Measurements from ENCODE around the gene SH2D4B. TPM values are rescaled to one million over a fixed set of nuclear protein-coding genes. Genes with fewer than 3 reads are reported as not detected.
A peak's percentile ranks its signal among the peaks of the same experiment; 100 is the strongest.

The SH2D4B gene
- total RNA-seq, 8 experiments from 2014 or later = 0.14 to 1.1 (median 0.29) TPM

- in situ Hi-C loops (cut with MboI; ENCODE audit: low pct_unique_long_range_greater_than_20kb in 2 of 9, low sequenced_read_pairs in 9 of 9, unreplicated experiment in 9 of 9) = loop anchor here in 2 of 9 experiments (25.0 kb wide), 2 partner anchors 252 to 327 kb away; no protein-coding TSS in a partner anchor
- H3K4me1 ChIP-seq (replicated peaks in 1 of 2) = peaks cover 0 to 3% of the 10 kb centered on the region in 2 donors
These were observed 147.7 kb downstream of the SH2D4B start for GRCh38 chr10:80685355-80685754.

GRCh38 chr10:80686734-80687475 is 149.2 kb downstream of the SH2D4B start:
- ATAC-seq (replicated peaks in 6 of 8) = no peak
- Histone ChIP-seq H3K4me1 (replicated peaks in 1 of 2) (peaks cover 0 to 3% of the 10 kb centered on the region in 2 donors), H3K4me3 (no peak overlapping the region), H3K27ac (no peak overlapping the region)
- 0 to 92% (median 31%) methylated on average over 1 to 3 of the region's 6 CpGs for WGBS, 10 experiments
- in situ Hi-C loops (cut with MboI; ENCODE audit: low pct_unique_long_range_greater_than_20kb in 2 of 9, low sequenced_read_pairs in 9 of 9, unreplicated experiment in 9 of 9) = loop anchor here in 2 of 9 experiments (25.0 kb wide), 2 partner anchors 250 to 325 kb away; no protein-coding TSS in a partner anchor

More at GRCh38 chr10:80685355-80685754, 147.7 kb downstream of the SH2D4B start:
- no peak overlapping the region for H3K4me3 ChIP-seq
- no peak overlapping the region for H3K27ac ChIP-seq
- no peak for ATAC-seq (replicated peaks in 6 of 8)
- 11 to 100% (median 83%) methylated on average over 1 to 4 of the region's 4 CpGs; no CpG with 5 or more reads in 2 of the 10 experiments for WGBS, 10 experiments

GRCh38 chr10:80687476-80687789 is 149.7 kb downstream of the SH2D4B start:
- ATAC-seq (replicated peaks in 6 of 8) = peak in 3 of 8 experiments; percentile 45 to 91 (median 63)
- Histone ChIP-seq H3K27ac (no peak overlapping the region), H3K4me1 (replicated peaks in 1 of 2) (peaks cover 0 to 3% of the 10 kb centered on the region in 2 donors), H3K4me3 (no peak overlapping the region)
- 0 to 100% (median 67%) methylated on average over 1 of the region's 1 CpG; no CpG with 5 or more reads in 3 of the 10 experiments for WGBS, 10 experiments
- in situ Hi-C loops (cut with MboI; ENCODE audit: low pct_unique_long_range_greater_than_20kb in 2 of 9, low sequenced_read_pairs in 9 of 9, unreplicated experiment in 9 of 9) = loop anchor here in 2 of 9 experiments (25.0 kb wide), 2 partner anchors 250 to 325 kb away; no protein-coding TSS in a partner anchor

- Histone ChIP-seq H3K27ac (no peak overlapping the region), H3K4me3 (no peak overlapping the region), H3K4me1 (replicated peaks in 1 of 2) (no peaks in the 10 kb centered on the region)
- in situ Hi-C loops (cut with MboI; ENCODE audit: low pct_unique_long_range_greater_than_20kb in 2 of 9, low sequenced_read_pairs in 9 of 9, unreplicated experiment in 9 of 9) = loop anchor here in 2 of 9 experiments (25.0 kb wide), 2 partner anchors 247 to 322 kb away; no protein-coding TSS in a partner anchor
- no peak for ATAC-seq (replicated peaks in 6 of 8)
These were observed 152.7 kb downstream of the SH2D4B start for GRCh38 chr10:80690434-80690833.

- ATAC-seq (replicated peaks in 6 of 8) = no peak
- in situ Hi-C loops (cut with MboI; ENCODE audit: low pct_unique_long_range_greater_than_20kb in 2 of 9, low sequenced_read_pairs in 9 of 9, unreplicated experiment in 9 of 9) = loop anchor here in 2 of 9 experiments (25.0 kb wide), 2 partner anchors 246 to 321 kb away; no protein-coding TSS in a partner anchor
- Histone ChIP-seq H3K27ac (no peak overlapping the region), H3K4me3 (no peak overlapping the region), H3K4me1 (replicated peaks in 1 of 2) (no peaks in the 10 kb centered on the region)
These were observed 153.7 kb downstream of the SH2D4B start for GRCh38 chr10:80691441-80691840.

GRCh38 chr10:80693565-80693964 is 155.9 kb downstream of the SH2D4B start:
- Histone ChIP-seq H3K4me3 (no peak overlapping the region), H3K27ac (no peak overlapping the region), H3K4me1 (replicated peaks in 1 of 2) (peaks cover 0 to 10% of the 10 kb centered on the region in 2 donors)
- WGBS, 10 experiments = 50 to 100% (median 57%) methylated on average over 2 to 3 of the region's 3 CpGs; no CpG with 5 or more reads in 4 of the 10 experiments
- in situ Hi-C loops (cut with MboI; ENCODE audit: low pct_unique_long_range_greater_than_20kb in 2 of 9, low sequenced_read_pairs in 9 of 9, unreplicated experiment in 9 of 9) = loop anchor here in 2 of 9 experiments (25.0 kb wide), 2 partner anchors 244 to 319 kb away; no protein-coding TSS in a partner anchor
- no peak for ATAC-seq (replicated peaks in 6 of 8)

- Histone ChIP-seq H3K4me3 (no peak overlapping the region), H3K27ac (no peak overlapping the region), H3K4me1 (replicated peaks in 1 of 2) (peaks cover 0 to 21% of the 10 kb centered on the region in 2 donors)
- no peak for ATAC-seq (replicated peaks in 6 of 8)
- in situ Hi-C loops (cut with MboI; ENCODE audit: low pct_unique_long_range_greater_than_20kb in 2 of 9, low sequenced_read_pairs in 9 of 9, unreplicated experiment in 9 of 9) = loop anchor here in 2 of 9 experiments (25.0 kb wide), 2 partner anchors 242 to 317 kb away; no protein-coding TSS in a partner anchor
- WGBS, 10 experiments = 10 to 86% (median 40%) methylated on average over 1 to 5 of the region's 5 CpGs; no CpG with 5 or more reads in 5 of the 10 experiments
These were observed 157.2 kb downstream of the SH2D4B start for GRCh38 chr10:80694930-80695329.

Other genes starting within 250 kb of the SH2D4B start
- 1 to 10 TPM in 1 of 8 experiments, under 1 TPM in 5, not detected in 2; 0.04 to 3.2 (median 0.63) TPM for gene MAT1A, start 248.2 kb upstream of the SH2D4B start, total RNA-seq
- under 1 TPM in 1 of 8 experiments, not detected in 7; 0.27 TPM for gene DYDC1, start 181.1 kb upstream of the SH2D4B start, total RNA-seq
- 1 to 10 TPM in 4 of 8 experiments, under 1 TPM in 2, not detected in 2; 0.45 to 9.3 (median 1.7) TPM for gene DYDC2, start 181.1 kb upstream of the SH2D4B start, total RNA-seq
- gene PRXL2A, start 129.4 kb upstream of the SH2D4B start, total RNA-seq = 100 to 1,000 TPM in 2 of 8 experiments, 10 to 100 TPM in 5, 1 to 10 TPM in 1; 4.8 to 166 (median 53.5) TPM
- gene TSPAN14, start 83.6 kb upstream of the SH2D4B start, total RNA-seq = 10 to 100 TPM; 12.4 to 44.8 (median 16.1) TPM